Esophagus muscularis mucosa (tissue), 4 donors: Measurements from ENCODE around the gene RUFY1.

Experiments
- CTCF ChIP-seq, 3 experiments: fragments of 200-600 bp in 2 of 3; fragments of 450-650 bp in 1 of 3; sonication (generic) in 2 of 3; IDR thresholded peaks; one replicate each; pipeline ENCODE4 v1.5.1; 2017 to 2019; ENCODE audit warnings: antibody characterized with exemption in 3 of 3, mild to moderate bottlenecking in 2 of 3, moderate library complexity in 1 of 3
- EP300 ChIP-seq: sonication (generic); formaldehyde crosslinking; IDR thresholded peaks from one replicate; pipeline ENCODE4 v1.6.1; 2017; ENCODE audit warnings: antibody characterized with exemption
- POLR2A ChIP-seq: fragments of 450-650 bp; IDR thresholded peaks from one replicate; pipeline ENCODE4 v1.6.1; 2017; ENCODE audit warnings: antibody characterized with exemption, moderate library complexity, mild to moderate bottlenecking, low read depth

DNA sequence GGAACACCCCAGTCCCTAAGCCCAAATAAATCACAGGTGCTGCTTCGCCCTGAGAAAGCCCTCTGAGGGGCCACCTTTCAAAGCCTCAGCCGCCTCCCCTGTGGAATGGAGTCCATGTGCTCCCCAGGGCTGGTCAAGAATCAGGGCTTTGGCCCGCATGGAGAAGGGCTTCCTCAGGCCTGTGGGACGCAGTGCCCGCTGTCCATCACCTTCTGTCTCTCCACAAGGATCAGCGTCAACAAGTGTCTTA is 56.5 kb downstream of the RUFY1 start:
- TF ChIP-seq CTCF (IDR thresholded peaks at IDR 0.05) = no peak
- no peak for TF ChIP-seq EP300
- no peak for TF ChIP-seq POLR2A
